Fibroblast of villous mesenchyme (primary cell): ENCODE measurements around the gene CRYBA1. TPM values are rescaled to one million over a fixed set of nuclear protein-coding genes. Genes with fewer than 3 reads are reported as not detected.
"Not testable (repeated sequence)": the region's sequence is repeated elsewhere in the genome, so short reads cannot be mapped to it uniquely, and the experiment has no call there.

Experiments used
- DNase-seq: peaks from one replicate; pipeline ENCODE4 v3.0.0-alpha.2; 2010; ENCODE audit warnings: low read depth
- H3K4me3 ChIP-seq: 2 replicates; pipeline ENCODE4 v1.5.1; 2011; ENCODE audit warnings: low read depth, mild to moderate bottlenecking, low read length
- total RNA-seq: library from RNA; depleted of rRNA; stranded (reverse); fragments of >200 nt; gene quantifications from 2 replicates; pipeline ENCODE4 v1.2.3, GENCODE V29; 2012
- TF ChIP-seq, protein P1 (sequence below): IDR thresholded peaks from 2 replicates; pipeline ENCODE4 v1.5.1; 2012; ENCODE audit warnings: low read depth, mild to moderate bottlenecking, low read length; ENCODE audit not compliant: insufficient read depth

Gene CRYBA1
- total RNA-seq, 1 donor = 0.43 TPM

GRCh38 chr17:29255926-29256522 is 9.4 kb downstream of the CRYBA1 start:
- TF ChIP-seq, protein P1, sequence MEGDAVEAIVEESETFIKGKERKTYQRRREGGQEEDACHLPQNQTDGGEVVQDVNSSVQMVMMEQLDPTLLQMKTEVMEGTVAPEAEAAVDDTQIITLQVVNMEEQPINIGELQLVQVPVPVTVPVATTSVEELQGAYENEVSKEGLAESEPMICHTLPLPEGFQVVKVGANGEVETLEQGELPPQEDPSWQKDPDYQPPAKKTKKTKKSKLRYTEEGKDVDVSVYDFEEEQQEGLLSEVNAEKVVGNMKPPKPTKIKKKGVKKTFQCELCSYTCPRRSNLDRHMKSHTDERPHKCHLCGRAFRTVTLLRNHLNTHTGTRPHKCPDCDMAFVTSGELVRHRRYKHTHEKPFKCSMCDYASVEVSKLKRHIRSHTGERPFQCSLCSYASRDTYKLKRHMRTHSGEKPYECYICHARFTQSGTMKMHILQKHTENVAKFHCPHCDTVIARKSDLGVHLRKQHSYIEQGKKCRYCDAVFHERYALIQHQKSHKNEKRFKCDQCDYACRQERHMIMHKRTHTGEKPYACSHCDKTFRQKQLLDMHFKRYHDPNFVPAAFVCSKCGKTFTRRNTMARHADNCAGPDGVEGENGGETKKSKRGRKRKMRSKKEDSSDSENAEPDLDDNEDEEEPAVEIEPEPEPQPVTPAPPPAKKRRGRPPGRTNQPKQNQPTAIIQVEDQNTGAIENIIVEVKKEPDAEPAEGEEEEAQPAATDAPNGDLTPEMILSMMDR = no peak
- no peak overlapping the region for H3K4me3 ChIP-seq
- no peak for DNase-seq

DNA sequence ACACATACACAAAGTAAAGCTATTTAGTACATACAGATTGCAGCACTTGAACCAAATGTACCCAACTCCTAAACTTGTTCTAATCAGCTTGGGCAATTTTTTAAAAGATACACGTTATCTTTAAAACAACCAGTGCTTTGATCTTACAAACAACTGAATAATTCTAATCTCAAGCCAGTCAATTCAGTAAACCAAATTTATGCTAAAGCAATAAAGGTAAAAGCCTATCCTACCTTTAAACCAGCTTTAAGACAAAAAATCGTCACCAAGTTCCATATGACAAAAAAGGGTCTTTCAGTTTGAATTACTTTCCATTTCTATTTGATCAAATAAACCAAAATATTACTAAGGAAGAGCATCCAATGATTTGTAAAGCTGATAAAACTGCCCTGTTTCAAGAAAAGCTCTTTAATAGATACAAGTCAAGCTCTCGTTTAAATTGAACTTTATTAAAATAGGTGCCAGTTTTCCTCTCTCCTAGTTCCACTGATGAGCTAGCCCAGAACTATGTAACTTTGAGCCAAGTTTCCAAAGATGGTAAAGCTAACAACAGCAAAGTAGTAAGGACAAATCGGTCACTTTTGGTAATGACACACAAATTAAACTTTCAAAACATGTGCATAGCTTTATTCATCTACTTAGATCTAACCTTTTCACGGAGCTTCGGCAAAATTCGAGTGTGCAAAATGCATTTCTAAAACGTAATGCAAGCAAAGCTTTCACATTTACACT is 10.2 kb downstream of the CRYBA1 start:
- DNase-seq = no peak
- no peak overlapping the region for H3K4me3 ChIP-seq
- TF ChIP-seq, protein P1 = no peak

DNA sequence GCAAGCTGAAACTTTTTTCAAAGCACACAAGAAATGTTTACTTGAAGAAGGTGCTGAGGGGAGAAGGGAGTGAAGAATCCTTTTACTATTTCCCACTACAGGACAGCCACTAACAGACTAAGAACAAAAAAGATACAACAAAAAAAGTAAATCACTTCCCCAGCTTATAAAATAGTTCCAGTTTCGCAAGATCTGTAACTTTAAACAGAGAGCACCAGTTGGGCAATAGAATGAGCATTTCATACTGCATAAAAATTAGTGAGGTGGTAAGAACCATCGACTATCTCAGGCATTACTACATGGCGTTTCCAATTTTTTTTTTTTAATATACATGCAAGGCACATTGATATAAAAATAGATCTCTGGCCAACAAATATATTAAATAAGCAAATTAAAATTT is 11.1 kb downstream of the CRYBA1 start:
- H3K4me3 ChIP-seq = no peak overlapping the region
- TF ChIP-seq, protein P1 = no peak
- DNase-seq = peak; percentile 79

DNA sequence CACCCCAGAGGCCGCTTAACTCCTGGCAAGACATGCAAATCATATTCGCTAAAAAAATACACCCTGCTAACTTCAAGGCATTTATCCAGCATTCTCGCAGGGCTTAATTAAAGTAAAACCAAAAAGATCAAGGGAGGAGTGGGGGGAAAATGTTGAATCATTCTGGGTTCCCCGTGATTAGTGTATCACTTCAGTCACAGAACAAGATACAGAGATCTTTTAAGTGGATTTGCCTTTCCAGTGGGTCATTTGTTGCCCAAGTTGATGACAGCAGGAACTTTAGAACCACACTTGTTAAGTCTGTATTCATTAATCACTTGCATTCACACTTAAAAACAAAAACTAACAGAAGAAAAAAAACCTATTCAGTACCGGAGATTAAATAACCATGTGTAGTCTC is 17.3 kb downstream of the CRYBA1 start:
- TF ChIP-seq, protein P1 = no peak
- no peak for DNase-seq
- H3K4me3 ChIP-seq = no peak overlapping the region

DNA sequence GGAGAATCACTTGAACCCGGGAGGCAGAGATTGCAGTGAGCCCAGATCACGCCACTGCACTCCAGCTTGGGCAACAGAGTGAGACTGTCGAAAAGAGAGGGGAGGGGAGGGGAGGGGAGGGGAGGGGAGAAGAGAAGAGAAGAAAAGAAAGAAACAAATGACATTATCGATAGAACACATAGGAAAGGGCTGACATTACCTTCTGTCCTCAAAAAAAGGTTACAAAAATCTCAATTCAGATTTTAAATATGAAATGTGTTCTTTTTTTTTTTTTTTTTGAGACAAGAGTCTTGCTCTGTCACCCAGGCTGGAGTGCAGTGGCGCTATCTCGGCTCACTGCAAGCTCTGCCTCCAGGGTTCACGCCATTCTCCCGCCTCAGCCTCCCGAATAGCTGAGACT is 25.3 kb downstream of the CRYBA1 start:
- not testable (repeated sequence) for DNase-seq, H3K4me3 ChIP-seq

- DNase-seq = no peak
- H3K4me3 ChIP-seq = no peak overlapping the region
- TF ChIP-seq, protein P1 = no peak
Observed at GRCh38 chr17:29273924-29274323, 27.3 kb downstream of the CRYBA1 start.

GRCh38 chr17:29278692-29279091 is 32.0 kb downstream of the CRYBA1 start:
- H3K4me3 ChIP-seq = no peak overlapping the region
- TF ChIP-seq, protein P1 = no peak
- no peak for DNase-seq
